AG04450 (cell line): ENCODE results near the gene MACROD2. TPM values are rescaled to one million over a fixed set of nuclear protein-coding genes. Genes with fewer than 3 reads are reported as not detected.

Experiments used
- CTCF ChIA-PET: fragments of 300-600, 350-600 bp; formaldehyde crosslinking; extraction: SDS; loops from one replicate; lab custom pipeline; 2022; ENCODE audit warnings: antibody characterized with exemption, inconsistent platforms; lab: Charles Lee
- POLR2A ChIA-PET: fragments of 350-600 bp; formaldehyde crosslinking; extraction: SDS; loops from one replicate; lab custom pipeline; 2021; ENCODE audit warnings: antibody characterized with exemption, inconsistent platforms; lab: Yijun Ruan, JAX
- DNase-seq: peaks from one replicate; pipeline ENCODE4 v3.0.0-alpha.2; 2011; ENCODE audit warnings: low read depth, low spot score
- H3K27ac ChIP-seq: one replicate; pipeline ENCODE4 v1.5.1; 2012; ENCODE audit warnings: low read depth, low read length, control low read depth
- H3K27me3 ChIP-seq: one replicate; pipeline ENCODE4 v1.6.0; 2012; ENCODE audit warnings: low read length; ENCODE audit not compliant: control insufficient read depth, insufficient read depth
- H3K4me3 ChIP-seq: 2 replicates; pipeline ENCODE4 v1.5.1; 2011; ENCODE audit warnings: mild to moderate bottlenecking, low read depth, low read length, control low read depth
- H3K9me3 ChIP-seq: 2 replicates; pipeline ENCODE4 v1.5.1; 2012; ENCODE audit warnings: low read length; ENCODE audit not compliant: control insufficient read depth, insufficient read depth
- CTCF ChIP-seq: IDR thresholded peaks from 2 replicates; pipeline ENCODE4 v1.5.1; 2011; ENCODE audit warnings: low read depth, low read length, control low read depth, inconsistent platforms
- polyA plus RNA-seq: library from polyadenylated mRNA; depleted of rRNA; stranded (reverse); fragments of >200 nt; gene quantifications from 2 replicates; pipeline ENCODE4 v1.2.3, GENCODE V29; 2011

Gene MACROD2
- polyA plus RNA-seq, 1 experiment: 0.02 TPM

- TF ChIP-seq CTCF: no peak
- Histone ChIP-seq H3K4me3 (no peak overlapping the region), H3K27me3 (no peaks in the 10 kb centered on the region), H3K27ac (no peak overlapping the region), H3K9me3 (no peaks in the 10 kb centered on the region)
- CTCF ChIA-PET: no interaction called here
- POLR2A ChIA-PET: no interaction called here
- no peak for DNase-seq
These were observed 1797.5 kb downstream of the MACROD2 start for GRCh38 chr20:15792855-15793254.

- no peak overlapping the region for H3K4me3 ChIP-seq
- no peak for TF ChIP-seq CTCF
- no peaks in the 10 kb centered on the region for H3K27me3 ChIP-seq
- no peak for DNase-seq
- CTCF ChIA-PET: no interaction called here
- POLR2A ChIA-PET: no interaction called here
- no peak overlapping the region for H3K27ac ChIP-seq
- no peaks in the 10 kb centered on the region for H3K9me3 ChIP-seq
These were observed 1799.1 kb downstream of the MACROD2 start for GRCh38 chr20:15794409-15794808.

- Histone ChIP-seq H3K9me3 (no peaks in the 10 kb centered on the region), H3K4me3 (no peak overlapping the region), H3K27me3 (no peaks in the 10 kb centered on the region), H3K27ac (no peak overlapping the region)
- DNase-seq: no peak
- no peak for TF ChIP-seq CTCF
- CTCF ChIA-PET: no interaction called here
- POLR2A ChIA-PET: no interaction called here
These were observed 1800.1 kb downstream of the MACROD2 start for GRCh38 chr20:15795305-15796019.

GRCh38 chr20:15799871-15800270, 1804.6 kb downstream of the MACROD2 start:
- no peak overlapping the region for H3K27ac ChIP-seq
- no peak for TF ChIP-seq CTCF
- no peak for DNase-seq
- no peaks in the 10 kb centered on the region for H3K27me3 ChIP-seq
- H3K4me3 ChIP-seq: no peak overlapping the region
- H3K9me3 ChIP-seq: no peaks in the 10 kb centered on the region
- CTCF ChIA-PET: no interaction called here
- POLR2A ChIA-PET: no interaction called here

GRCh38 chr20:15802020-15802419, 1806.7 kb downstream of the MACROD2 start:
- POLR2A ChIA-PET: no interaction called here
- CTCF ChIA-PET: no interaction called here
- no peak for DNase-seq
- no peak for TF ChIP-seq CTCF
- Histone ChIP-seq H3K27me3 (no peaks in the 10 kb centered on the region), H3K4me3 (no peak overlapping the region), H3K9me3 (no peaks in the 10 kb centered on the region), H3K27ac (no peak overlapping the region)
